SHP77 treated with DMSO at 0.1 percent for 48 hours (cell line): ENCODE data around the gene FAM181A.

Experiments
- DNase-seq: peaks from one replicate; lab custom pipeline; 2025; lab: John Stamatoyannopoulos, UW

The FAM181A gene

DNA sequence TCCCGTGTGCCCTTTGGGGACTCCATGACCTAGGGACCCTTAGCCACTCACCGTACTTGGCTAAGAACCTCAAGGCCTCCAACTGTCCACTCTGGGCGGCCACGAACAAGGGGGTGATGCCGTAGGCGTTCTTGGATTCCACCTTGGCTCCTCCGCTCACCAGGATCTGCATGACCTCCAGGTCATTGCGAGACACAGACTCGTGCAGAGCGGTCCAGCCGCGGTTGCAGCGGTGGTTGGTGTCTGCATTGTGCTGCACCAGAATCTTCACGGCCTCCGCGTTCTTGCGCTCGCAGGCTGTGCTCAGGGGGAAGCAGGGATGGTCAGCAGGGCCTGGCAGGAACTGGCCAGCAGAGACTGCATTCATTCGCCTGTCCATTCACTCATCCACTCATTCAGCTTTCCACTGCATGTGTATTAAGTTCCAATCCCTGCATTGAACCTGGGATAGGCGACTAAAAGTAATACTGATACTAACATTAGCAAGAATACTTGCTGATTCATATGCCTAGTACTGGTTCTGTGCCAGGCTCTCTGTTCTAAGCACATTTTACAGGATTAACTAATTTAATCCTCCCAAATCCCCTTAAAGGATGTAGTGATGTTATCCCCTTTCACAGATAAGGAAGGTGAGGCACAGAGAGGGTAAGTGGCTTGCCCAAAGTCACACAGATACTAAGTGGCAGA, 23.9 kb downstream of the FAM181A start:
- DNase-seq: no peak

GRCh38 chr14:93951635-93952540, 24.7 kb downstream of the FAM181A start:
- no peak for DNase-seq

- no peak for DNase-seq
Observed at GRCh38 chr14:93952829-93953228, 25.7 kb downstream of the FAM181A start.

DNA sequence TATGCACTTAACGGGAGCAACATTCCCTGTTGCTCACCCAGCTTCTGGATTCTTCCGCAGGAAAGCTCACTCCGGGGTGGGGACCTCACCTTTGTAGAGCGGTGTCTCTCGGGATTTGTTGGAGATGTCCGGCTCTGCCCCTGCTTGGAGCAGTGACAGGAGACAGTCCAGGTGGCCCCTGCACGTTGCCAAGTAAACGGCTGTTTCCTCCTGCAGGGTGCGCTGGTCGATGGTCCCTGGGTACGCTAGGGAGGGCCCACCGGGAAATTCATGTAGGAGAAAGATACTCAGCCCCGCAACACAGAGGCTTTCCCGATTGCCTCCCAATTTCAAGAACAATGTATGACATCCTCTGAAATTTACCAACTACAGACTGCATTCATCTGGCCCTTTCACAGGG, 26.1 kb downstream of the FAM181A start:
- DNase-seq: no peak

DNA sequence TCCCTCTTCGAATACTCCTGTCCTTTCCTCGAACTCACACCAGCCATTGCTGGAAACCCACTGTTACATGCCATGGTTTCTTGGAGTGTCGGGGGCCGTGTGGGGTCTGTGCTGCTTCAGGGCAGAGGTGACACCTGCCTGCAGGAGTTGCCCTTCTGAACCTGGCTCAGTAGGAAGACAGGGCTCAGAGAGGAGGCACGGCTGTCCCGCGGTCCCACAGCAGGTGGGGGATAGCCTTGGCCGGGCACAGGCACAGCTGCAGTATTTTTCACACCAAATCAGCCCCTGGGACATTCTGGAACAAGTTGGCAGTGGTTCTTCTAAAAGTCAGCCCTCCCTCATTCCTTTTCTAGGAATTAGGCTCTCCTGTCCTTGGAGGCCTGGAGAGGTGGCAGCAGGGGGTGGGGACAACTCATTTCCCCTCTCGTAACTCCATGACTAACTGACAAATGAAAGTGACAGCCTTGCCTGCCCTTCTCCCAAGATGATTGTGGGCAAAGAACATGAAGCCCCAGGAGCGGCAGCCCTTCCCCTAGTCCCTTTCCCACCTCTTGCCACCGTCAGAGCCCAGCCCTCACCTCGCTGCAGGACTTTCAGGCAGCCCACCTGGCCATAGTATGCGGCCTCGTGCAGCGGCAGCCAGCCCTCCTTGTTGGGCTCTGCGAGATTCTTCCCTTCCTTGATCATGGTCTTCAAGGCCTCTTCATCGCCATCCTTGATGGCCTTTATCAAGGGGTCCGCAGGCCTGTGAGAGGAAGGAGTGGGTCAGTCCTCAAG, 26.8 kb downstream of the FAM181A start:
- no peak for DNase-seq

DNA sequence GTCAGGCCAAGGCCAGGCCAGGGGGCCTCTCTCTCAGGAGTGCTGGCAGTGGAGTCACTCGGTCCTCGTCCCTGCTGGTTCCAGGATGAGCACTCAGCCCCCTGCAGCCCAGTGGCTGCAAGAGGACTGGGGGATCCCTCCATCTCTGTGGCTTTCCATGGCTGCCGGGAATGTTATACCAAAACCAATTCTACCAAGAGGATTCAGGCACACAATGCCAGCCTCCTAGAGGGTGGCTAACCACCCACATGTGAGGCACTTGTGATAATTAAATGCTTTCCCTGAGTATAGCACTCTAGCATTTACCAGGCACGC, 27.3 kb downstream of the FAM181A start:
- DNase-seq: no peak

- no peak for DNase-seq
Observed at GRCh38 chr14:93954900-93955849, 28.0 kb downstream of the FAM181A start.

- no peak for DNase-seq
Observed at GRCh38 chr14:93955850-93956481, 28.8 kb downstream of the FAM181A start.

DNA sequence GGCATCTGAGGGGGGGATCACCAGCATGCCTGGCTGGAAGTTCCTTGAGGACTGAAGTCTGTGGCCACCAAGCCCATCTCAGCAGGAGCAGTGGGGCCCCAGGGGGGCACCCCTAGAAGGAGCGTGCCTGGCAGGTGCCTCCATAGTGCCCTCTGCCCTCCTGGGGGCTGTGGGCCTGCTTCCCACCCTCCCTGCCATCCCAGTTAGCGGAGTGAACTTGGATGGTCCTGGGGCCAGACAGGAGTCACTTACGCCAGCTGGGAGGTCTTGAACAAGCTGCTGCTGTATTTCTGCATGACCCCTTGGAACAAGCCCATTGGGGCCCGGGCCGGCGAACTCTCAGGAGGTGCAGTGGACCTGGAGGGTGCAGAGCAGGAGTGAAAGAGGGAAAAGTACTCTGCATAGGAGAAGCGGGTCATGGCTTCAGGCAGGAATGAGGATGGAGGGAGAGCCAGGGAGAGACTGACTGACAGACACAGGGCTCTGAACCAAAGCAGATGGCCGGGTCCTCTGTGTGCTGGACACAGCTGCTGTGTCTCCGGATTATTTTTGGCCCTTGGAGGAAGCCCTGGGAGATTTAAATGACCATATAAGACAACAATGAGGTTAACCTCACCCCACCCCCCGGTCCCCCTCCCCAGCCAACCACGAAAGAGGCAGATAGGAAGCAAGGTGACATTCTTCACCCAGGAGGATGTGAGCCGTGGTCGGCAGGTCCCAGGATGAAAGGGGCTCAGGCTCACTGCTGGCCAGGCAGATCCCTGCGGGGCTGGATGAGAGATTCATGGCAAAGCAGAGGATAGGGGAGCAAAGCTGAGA, 29.6 kb downstream of the FAM181A start:
- DNase-seq: no peak

- no peak for DNase-seq
Observed at GRCh38 chr14:93957333-93957710, 30.2 kb downstream of the FAM181A start.

GRCh38 chr14:93957751-93958566, 30.8 kb downstream of the FAM181A start:
- DNase-seq: no peak

DNA sequence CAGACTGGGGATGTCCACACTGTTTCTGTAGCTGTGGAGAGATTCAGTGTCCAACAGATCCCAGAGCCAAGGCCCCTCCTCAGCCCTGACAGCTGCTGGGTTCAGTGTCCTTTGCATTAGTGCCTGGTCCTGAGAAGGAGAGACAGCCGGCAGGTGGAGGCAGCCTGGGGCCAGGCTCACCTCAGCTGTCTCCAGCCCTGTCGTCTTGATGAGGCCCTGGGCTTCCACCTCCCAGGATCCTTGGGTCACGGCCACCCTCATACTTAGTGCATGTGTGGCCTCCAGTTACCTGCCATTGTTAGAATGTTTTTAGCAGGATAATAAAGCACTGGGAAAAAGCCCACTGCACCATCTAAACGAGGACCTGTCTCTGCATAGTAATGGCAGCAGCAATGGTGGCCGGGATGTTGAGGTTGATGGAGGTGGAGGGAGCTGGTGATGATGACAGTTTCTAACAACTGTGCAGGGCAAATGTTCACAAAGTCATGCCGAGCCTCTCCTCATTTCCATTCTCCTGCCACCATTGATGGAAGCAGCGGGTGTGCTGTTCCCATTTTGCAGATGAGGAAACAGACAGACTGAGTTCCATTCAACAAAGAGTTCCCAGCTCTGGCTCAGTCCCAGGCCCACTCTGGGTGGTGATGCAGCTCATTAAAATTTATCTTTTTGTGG, 31.6 kb downstream of the FAM181A start:
- no peak for DNase-seq

GRCh38 chr14:93959239-93960107, 32.3 kb downstream of the FAM181A start:
- DNase-seq: no peak

- no peak for DNase-seq
Observed at GRCh38 chr14:93960108-93960475, 32.9 kb downstream of the FAM181A start.

DNA sequence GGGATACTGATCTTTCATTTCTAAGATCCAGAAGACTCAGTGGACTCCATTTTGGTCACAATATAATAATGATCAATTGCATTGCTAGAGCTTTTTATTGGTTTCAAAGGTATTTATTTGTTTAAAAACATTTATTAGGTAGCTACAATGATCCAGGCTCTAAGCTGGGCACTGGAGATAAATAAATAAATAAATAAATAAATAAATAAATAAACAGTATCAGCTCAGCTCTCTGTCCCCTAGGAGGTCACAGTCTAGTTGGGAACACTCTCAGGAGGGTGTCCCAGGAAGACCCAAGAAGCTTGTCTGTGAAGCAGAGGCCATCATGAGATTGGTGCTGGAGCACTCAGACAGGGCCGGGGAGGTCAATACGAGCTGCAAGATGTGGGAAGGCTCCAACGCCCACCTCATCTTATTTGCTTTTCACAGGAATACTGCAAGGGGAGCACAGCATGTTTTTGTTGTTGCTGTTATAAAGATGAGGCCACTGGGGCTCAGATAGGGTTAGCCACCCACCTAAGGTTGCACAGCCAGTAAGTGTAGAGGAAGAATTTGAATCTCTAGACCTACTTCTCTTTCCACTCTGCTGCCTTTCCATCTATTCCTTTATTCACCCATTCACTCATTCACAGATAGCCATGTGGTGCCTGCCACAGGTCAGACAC, 33.8 kb downstream of the FAM181A start:
- DNase-seq: no peak

- no peak for DNase-seq
Observed at GRCh38 chr14:93961620-93962019, 34.5 kb downstream of the FAM181A start.
